IMR-90 (cell line): ENCODE data around the gene TAF4B. TPM values are rescaled to one million over a fixed set of nuclear protein-coding genes. Genes with fewer than 3 reads are reported as not detected.

ENCODE experiments used
- ATAC-seq: fragments of 200-7000 bp; cut with Tn5 transposase; 2 replicates; pipeline ENCODE4 v1.9.1; 2020; ENCODE audit warnings: low read depth, mild to moderate bottlenecking, moderate library complexity
- BruUV-seq: library from RNA; stranded (reverse); fragments of 400-500 nt; replicated peaks from 2 replicates; lab custom pipeline; 2021; lab: Mats Ljungman, UMichigan
- CTCF ChIA-PET: fragments of 300-600 bp; formaldehyde crosslinking; extraction: SDS; loops from one replicate; lab custom pipeline; 2021; ENCODE audit warnings: antibody characterized with exemption; lab: Yijun Ruan, JAX
- POLR2A ChIA-PET: fragments of 300-600 bp; sonication (Branson Sonifier 250); formaldehyde crosslinking; loops from one replicate; lab custom pipeline; 2022; ENCODE audit warnings: antibody characterized with exemption; ENCODE audit not compliant: unreplicated experiment; lab: Charles Lee
- DNase-seq: peaks from one replicate; pipeline ENCODE4 v3.0.0; 2013
- H2AFZ ChIP-seq: replicated peaks from 2 replicates; pipeline ENCODE3; 2013; ENCODE audit warnings: low read length, mild to moderate bottlenecking; ENCODE audit not compliant: poor library complexity
- H2AK5ac ChIP-seq: 2 replicates; pipeline ENCODE4 v1.6.1; 2013; ENCODE audit warnings: low read depth, low read length, inconsistent platforms
- H2AK9ac ChIP-seq: replicated peaks from 2 replicates; pipeline ENCODE3; 2013; ENCODE audit warnings: mild to moderate bottlenecking, low read depth, low read length, moderate library complexity; ENCODE audit not compliant: poor library complexity
- H2BK120ac ChIP-seq: 2 replicates; pipeline ENCODE4 v1.6.1; 2013; ENCODE audit warnings: low read depth, low read length, inconsistent platforms
- H2BK15ac ChIP-seq: 3 replicates; pipeline ENCODE4 v1.6.1; 2013; ENCODE audit warnings: low read depth, low read length, inconsistent platforms
- H2BK20ac ChIP-seq: 2 replicates; pipeline ENCODE4 v1.6.1; 2013; ENCODE audit warnings: low read depth, mild to moderate bottlenecking, inconsistent platforms, low read length, moderate library complexity
- H2BK5ac ChIP-seq: 2 replicates; pipeline ENCODE4 v1.6.1; 2013; ENCODE audit warnings: mild to moderate bottlenecking, low read depth, low read length, inconsistent platforms; ENCODE audit not compliant: poor library complexity, severe bottlenecking
- H3K14ac ChIP-seq: replicated peaks from 2 replicates; pipeline ENCODE4 v1.6.1; 2013; ENCODE audit warnings: low read depth, low read length, inconsistent platforms
- H3K18ac ChIP-seq: 2 replicates; pipeline ENCODE4 v1.6.1; 2013; ENCODE audit warnings: low read depth, low read length, control low read depth
- H3K23ac ChIP-seq: 2 replicates; pipeline ENCODE4 v1.6.1; 2013; ENCODE audit warnings: low read depth, low read length, inconsistent platforms
- H3K27ac ChIP-seq: 2 replicates; pipeline ENCODE4 v1.5.1; 2013; ENCODE audit warnings: mild to moderate bottlenecking, control low read depth, low read length; ENCODE audit not compliant: insufficient read depth
- H3K27me3 ChIP-seq: 2 replicates; pipeline ENCODE4 v1.6.1; 2013; ENCODE audit warnings: low read length; ENCODE audit not compliant: control insufficient read depth, insufficient read depth
- H3K36me3 ChIP-seq: 2 replicates; pipeline ENCODE4 v1.6.1; 2013; ENCODE audit warnings: low read length, mixed read lengths; ENCODE audit not compliant: control insufficient read depth, insufficient read depth
- H3K4ac ChIP-seq: 2 replicates; pipeline ENCODE4 v1.6.1; 2013; ENCODE audit warnings: low read depth, low read length, inconsistent platforms
- H3K4me1 ChIP-seq: 2 replicates; pipeline ENCODE4 v1.6.1; 2013; ENCODE audit warnings: low read length, mixed read lengths; ENCODE audit not compliant: control insufficient read depth, insufficient read depth
- H3K4me2 ChIP-seq: 2 replicates; pipeline ENCODE4 v1.6.1; 2013; ENCODE audit warnings: low read depth, mild to moderate bottlenecking, control low read depth, low read length, moderate library complexity
- H3K4me3 ChIP-seq: 2 replicates; pipeline ENCODE4 v1.5.1; 2013; ENCODE audit warnings: low read depth, mild to moderate bottlenecking, control low read depth, low read length, moderate library complexity; ENCODE audit not compliant: insufficient read depth
- H3K56ac ChIP-seq: 2 replicates; pipeline ENCODE4 v1.6.1; 2013; ENCODE audit warnings: low read length, inconsistent platforms; ENCODE audit not compliant: insufficient read depth; ENCODE audit errors: extremely low read depth
- H3K79me1 ChIP-seq, 2 experiments: 2 replicates each; pipeline ENCODE4 v1.6.1; 2013; ENCODE audit warnings: low read length in 2 of 2, inconsistent platforms in 1 of 2, low read depth in 1 of 2
- H3K9ac ChIP-seq: 2 replicates; pipeline ENCODE4 v1.6.1; 2013; ENCODE audit warnings: low read depth, low read length, control low read depth
- H3K9me1 ChIP-seq: 2 replicates; pipeline ENCODE4 v1.6.1; 2013; ENCODE audit warnings: low read length, inconsistent platforms; ENCODE audit not compliant: insufficient read depth
- H3K9me3 ChIP-seq: 2 replicates; pipeline ENCODE4 v1.6.1; 2013; ENCODE audit warnings: low read length; ENCODE audit not compliant: control insufficient read depth, insufficient read depth
- H4K20me1 ChIP-seq: 2 replicates; pipeline ENCODE4 v1.6.1; 2013; ENCODE audit warnings: low read length, inconsistent platforms; ENCODE audit not compliant: insufficient read depth
- H4K5ac ChIP-seq: 2 replicates; pipeline ENCODE4 v1.6.1; 2013; ENCODE audit warnings: mild to moderate bottlenecking, low read depth, low read length, control low read depth
- H4K8ac ChIP-seq, 2 experiments: 2 replicates each; pipeline ENCODE4 v1.6.1; 2013; ENCODE audit warnings: low read depth in 2 of 2, low read length in 2 of 2, control low read depth in 1 of 2, inconsistent platforms in 1 of 2
- H4K91ac ChIP-seq: 2 replicates; pipeline ENCODE4 v1.6.1; 2013; ENCODE audit warnings: low read depth, low read length, inconsistent platforms; ENCODE audit not compliant: insufficient read depth
- CEBPB ChIP-seq: IDR thresholded peaks from 2 replicates; pipeline ENCODE4 v1.6.1; 2012; ENCODE audit warnings: low read depth, low read length, improper control_type of control experiment
- CTCF ChIP-seq: conservative IDR thresholded peaks from 2 replicates; pipeline ENCODE4 v1.5.1; 2012; ENCODE audit warnings: mild to moderate bottlenecking, low read depth, low read length, improper control_type of control experiment
- ELK1 ChIP-seq: fragments of 150-350 bp; IDR thresholded peaks from 2 replicates; pipeline ENCODE4 v1.6.1; 2016; ENCODE audit warnings: low read depth, mild to moderate bottlenecking, low read length, moderate library complexity, borderline replicate concordance
- MAZ ChIP-seq: IDR thresholded peaks from 2 replicates; pipeline ENCODE4 v1.6.1; 2012; ENCODE audit warnings: low read depth, mild to moderate bottlenecking, low read length, improper control_type of control experiment, moderate library complexity, borderline replicate concordance
- MXI1 ChIP-seq: IDR thresholded peaks from 2 replicates; pipeline ENCODE4 v1.6.1; 2012; ENCODE audit warnings: low read depth, mild to moderate bottlenecking, low read length, moderate library complexity, borderline replicate concordance
- POLR2A ChIP-seq: IDR thresholded peaks from 2 replicates; pipeline ENCODE4 v1.6.1; 2012; ENCODE audit warnings: mild to moderate bottlenecking, low read depth, low read length
- RAD21 ChIP-seq: IDR thresholded peaks from 2 replicates; pipeline ENCODE4 v1.6.1; 2012; ENCODE audit warnings: low read length, improper control_type of control experiment
- RCOR1 ChIP-seq: IDR thresholded peaks from 2 replicates; pipeline ENCODE4 v1.6.1; 2012; ENCODE audit warnings: mild to moderate bottlenecking, low read length, improper control_type of control experiment; ENCODE audit not compliant: insufficient replicate concordance
- RFX5 ChIP-seq: IDR thresholded peaks from 2 replicates; pipeline ENCODE4 v1.8.0; 2012; ENCODE audit warnings: low read depth, mild to moderate bottlenecking, low read length, moderate library complexity
- SMC3 ChIP-seq: fragments of 150-350 bp; IDR thresholded peaks from 2 replicates; pipeline ENCODE4 v1.6.1; 2016; ENCODE audit warnings: low read depth, mild to moderate bottlenecking, antibody characterized with exemption, low read length, moderate library complexity
- WGBS, 2 experiments: methylation state at CpG; one replicate each; pipeline versions ENCODE4 v1.1.5 to v1.1.7; 2013; ENCODE audit warnings: missing lambda C conversion rate in 2 of 2; ENCODE audit not compliant: insufficient read length in 1 of 2; ENCODE audit errors: extremely low coverage in 2 of 2; 5-methylcytosine and 5-hydroxymethylcytosine counted together
- dilution Hi-C: fragments of 300-500 bp; cut with HindIII; formaldehyde crosslinking; loops from one replicate; pipeline ENCODE4 v1.14.3; 2018; ENCODE audit warnings: low sequenced_read_pairs; ENCODE audit not compliant: unreplicated experiment
- in situ Hi-C: fragments of 300-500 bp; cut with MboI; formaldehyde crosslinking; loops from 3 replicates; pipeline ENCODE4 v1.14.3; 2019; ENCODE audit warnings: low sequenced_read_pairs, inconsistent platforms, mixed read lengths
- intact Hi-C: fragments of 100-400 bp; cut with micrococcal nuclease; formaldehyde crosslinking; loops from 2 replicates; pipeline ENCODE4 v1.10.0; 2022
- polyA plus RNA-seq, 3 experiments: library from polyadenylated mRNA; depleted of rRNA; stranded (reverse); fragments of >200 nt; gene quantifications; 2 replicates each; pipeline ENCODE4 v1.2.3, GENCODE V29; 2012; ENCODE audit warnings: low replicate concordance in 1 of 3
- total RNA-seq: library from RNA; depleted of rRNA; stranded (reverse); fragments of >200 nt; gene quantifications from 2 replicates; pipeline ENCODE4 v1.2.3, GENCODE V29; 2012

Gene TAF4B
- total and polyA plus RNA-seq, 2 of the 4 experiments (the other 2 are of a cell fraction), result 0.38 to 1.1 TPM

DNA sequence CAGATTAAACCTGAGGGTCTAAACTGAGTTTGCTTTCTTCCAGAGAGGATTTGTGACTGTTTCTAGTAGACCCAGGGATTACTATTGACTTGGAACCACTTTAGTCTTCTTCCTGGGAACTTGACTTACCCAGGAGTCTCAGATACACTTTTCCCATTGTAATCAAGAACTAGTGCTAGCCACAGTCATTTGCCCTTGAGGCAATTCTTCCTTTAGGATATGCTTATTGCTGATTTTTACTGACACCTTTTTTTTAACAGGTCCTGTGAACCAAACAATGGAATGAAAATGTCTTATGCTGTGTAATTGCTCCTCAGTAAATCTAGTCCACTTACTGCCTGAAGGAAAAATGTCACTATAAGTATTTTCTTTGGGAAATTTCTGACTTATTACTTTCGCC is 78.3 kb downstream of the TAF4B start:
- no peak overlapping the region for H4K91ac ChIP-seq
- no peak for ATAC-seq
- H3K23ac ChIP-seq, result no peak overlapping the region
- no peak overlapping the region for H4K8ac ChIP-seq
- H2BK15ac ChIP-seq, result no peak overlapping the region
- in situ Hi-C loops (loop anchor here (10.0 kb wide), 1 partner anchor 1290 kb away; no protein-coding TSS in a partner anchor), dilution Hi-C loops (no loop called here), intact Hi-C loops (no loop called here)
- DNase-seq, result no peak
- no peaks in the 10 kb centered on the region for H3K4me1 ChIP-seq
- H3K36me3 ChIP-seq, result no peaks in the 10 kb centered on the region
- no peak overlapping the region for H2AFZ ChIP-seq
- H2BK5ac ChIP-seq, result no peak overlapping the region
- no peak overlapping the region for H3K18ac ChIP-seq
- H2BK120ac ChIP-seq, result no peak overlapping the region
- H3K79me1 ChIP-seq, result no peaks in the 10 kb centered on the region
- WGBS, 2 experiments, result no CpG with 5 or more reads among the region's 1 CpG
- no peak overlapping the region for H3K4me3 ChIP-seq
- H2BK20ac ChIP-seq, result no peak overlapping the region
- H3K27ac ChIP-seq, result no peak overlapping the region
- no peaks in the 10 kb centered on the region for H4K20me1 ChIP-seq
- H3K4ac ChIP-seq, result no peak overlapping the region
- POLR2A ChIA-PET, result no interaction called here
- H3K14ac ChIP-seq, result no peak overlapping the region
- no peak overlapping the region for H4K5ac ChIP-seq
- no peaks in the 10 kb centered on the region for H3K9me1 ChIP-seq
- no peak overlapping the region for H2AK9ac ChIP-seq
- H2AK5ac ChIP-seq, result no peak overlapping the region
- H3K56ac ChIP-seq, result no peak overlapping the region
- H3K27me3 ChIP-seq, result no peaks in the 10 kb centered on the region
- CTCF ChIA-PET, result no interaction called here
- H3K4me2 ChIP-seq, result no peak overlapping the region
- TF ChIP-seq ELK1 (no peak), CEBPB (no peak), POLR2A (no peak), SMC3 (no peak), RFX5 (no peak), CTCF (no peak), MXI1 (no peak), RCOR1 (no peak), MAZ (no peak), RAD21 (no peak)
- BruUV-seq, result no TSS peak
- no peaks in the 10 kb centered on the region for H3K9me3 ChIP-seq
- no peak overlapping the region for H3K9ac ChIP-seq
